Amniotic epithelial cell (primary cell): ENCODE measurements around the gene BPIFB3.

Experiments
- DNase-seq: peaks from one replicate; pipeline ENCODE4 v3.0.0-alpha.2; 2010; ENCODE audit warnings: low read depth

Gene BPIFB3

GRCh38 chr20:33053291-33054106, at the start of gene BPIFB3:
Gene BPIFB3 (plus strand): TSS chr20:33053903. CDS start chr20:33055436, 1,533 bp downstream.
- no peak for DNase-seq

- no peak for DNase-seq
These were observed 49.5 kb upstream of the BPIFB3 start, which contains the start of gene SUN5 for GRCh38 chr20:33004141-33004751. Gene SUN5 (minus strand): TSS chr20:33004433. CDS start chr20:33004340, 93 bp downstream.

GRCh38 chr20:33005132-33005566, 48.6 kb upstream of the BPIFB3 start:
- no peak for DNase-seq

- no peak for DNase-seq
These were observed 47.6 kb upstream of the BPIFB3 start for GRCh38 chr20:33005908-33006775.

GRCh38 chr20:33006776-33007375, 46.8 kb upstream of the BPIFB3 start:
- no peak for DNase-seq

GRCh38 chr20:33007376-33008335, 46.0 kb upstream of the BPIFB3 start, which contains the start of gene BPIFB2:
Gene BPIFB2 (plus strand): TSS chr20:33007704. CDS start chr20:33008575, 871 bp downstream.
- no peak for DNase-seq

GRCh38 chr20:33008336-33009213, 45.1 kb upstream of the BPIFB3 start:
- DNase-seq = no peak

GRCh38 chr20:33009214-33010132, 44.2 kb upstream of the BPIFB3 start:
- no peak for DNase-seq

GRCh38 chr20:33010133-33010504, 43.6 kb upstream of the BPIFB3 start:
- no peak for DNase-seq

- no peak for DNase-seq
These were observed 42.8 kb upstream of the BPIFB3 start for GRCh38 chr20:33010674-33011449.

- DNase-seq = no peak
These were observed 41.1 kb upstream of the BPIFB3 start for GRCh38 chr20:33012327-33013189.

GRCh38 chr20:33013701-33014326, 39.9 kb upstream of the BPIFB3 start:
- DNase-seq = no peak

- DNase-seq = no peak
These were observed 39.2 kb upstream of the BPIFB3 start for GRCh38 chr20:33014336-33015113.

GRCh38 chr20:33015114-33015484, 38.6 kb upstream of the BPIFB3 start:
- no peak for DNase-seq
